Measurements from ENCODE around the gene CAMSAP2. TPM values are rescaled to one million over a fixed set of nuclear protein-coding genes. Genes with fewer than 3 reads are reported as not detected.

The CAMSAP2 gene
- total and polyA plus RNA-seq, 2 of the 8 experiments (the other 6 are each of a cell fraction or from before 2014, with no cell fraction given), result 4.2 to 27.6 TPM

- Histone ChIP-seq H4K8ac (ENCODE audit: extremely low read depth, insufficient read depth, low read length) (no peak overlapping the region), H3K79me1 (ENCODE audit: low read depth, low read length) (no peaks in the 10 kb centered on the region), H3K36me3 (ENCODE audit: control insufficient read depth in 2 of 4, insufficient read depth in 4 of 4, low read length in 3 of 4) (no peaks in the 10 kb centered on the region; a peak in 1 of 8 replicates), H3K4me2 (ENCODE audit: insufficient read depth in 1 of 2, low read depth in 2 of 2, low read length in 2 of 2) (no peak overlapping the region), H3K79me2 (ENCODE audit: control insufficient read depth in 1 of 2, insufficient read depth in 2 of 2, low read length in 2 of 2) (peaks cover 0 to 23% of the 10 kb centered on the region in 2 experiments; a peak in 2 of 4 replicates), H2AK5ac (ENCODE audit: low read depth, low read length) (no peak overlapping the region), H3K56ac (replicated peaks; ENCODE audit: insufficient read length, low read depth, low read length) (no peak overlapping the region), H3K9ac (replicated peaks in 1 of 4; ENCODE audit: extremely low read depth in 1 of 4, low read depth in 3 of 4, low read length in 3 of 4) (no peak overlapping the region), H3K4ac (replicated peaks; ENCODE audit: insufficient read length, low read depth, low read length) (no peak overlapping the region), H2BK5ac (ENCODE audit: low read depth, low read length) (no peak overlapping the region), H4K5ac (ENCODE audit: insufficient read length, low read depth, low read length) (no peak overlapping the region), H2BK15ac (ENCODE audit: low read length) (no peak overlapping the region), H2BK120ac (replicated peaks; ENCODE audit: low read depth, low read length) (no peak overlapping the region), H3K23ac (ENCODE audit: insufficient read length) (no peak overlapping the region), H2AFZ (ENCODE audit: low read length) (no peak overlapping the region), H3K27ac (ENCODE audit: low read depth, low read length) (no peak overlapping the region), H2BK20ac (ENCODE audit: low read length) (no peak overlapping the region), H3K4me1 (replicated peaks in 1 of 4; ENCODE audit: control insufficient read depth in 3 of 4, insufficient read depth in 4 of 4, low read length in 3 of 4) (0 out of 7 replicates have a peak, but pooled peaks cover 0 to 2% (median 0%) of the 10 kb centered on the region in 4 experiments), H3K23me2 (ENCODE audit: low read depth, low read length) (no peaks in the 10 kb centered on the region), H3K9me3 (ENCODE audit: insufficient read depth in 2 of 2, low read depth in 1 of 2, low read length in 1 of 2) (no peaks in the 10 kb centered on the region), H3K14ac (ENCODE audit: insufficient read length) (no peak overlapping the region), H4K91ac (replicated peaks; ENCODE audit: insufficient read length, low read length) (no peak overlapping the region), H4K20me1 (replicated peaks in 1 of 2; ENCODE audit: control insufficient read depth in 1 of 2, insufficient read depth in 2 of 2, low read length in 2 of 2) (no peaks in the 10 kb centered on the region), H3K27me3 (replicated peaks in 1 of 4; ENCODE audit: control insufficient read depth in 3 of 4, extremely low read depth in 1 of 4, insufficient read depth in 3 of 4, low read length in 3 of 4) (no peaks in the 10 kb centered on the region), H3K18ac (ENCODE audit: extremely low read depth, low read length) (no peak overlapping the region), H3K4me3 (ENCODE audit: extremely low read depth in 1 of 4, insufficient read depth in 2 of 4, low read depth in 3 of 4, low read length in 4 of 4) (no peak overlapping the region), H2BK12ac (ENCODE audit: low read depth, low read length) (no peak overlapping the region)
- POLR2A ChIA-PET (ENCODE audit: partially characterized antibody), result interaction anchor here (0.6 kb wide), 2 partner anchors 11 to 180 kb away, joined by 3 read pairs; no protein-coding TSS in a partner anchor
- no peak for FAIRE-seq
- no peak for DNase-seq (ENCODE audit: low read depth in 1 of 2, low spot score in 2 of 2)
- CTCF ChIA-PET (ENCODE audit: partially characterized antibody), result interaction anchor here (0.6 to 3.8 kb wide), 12 partner anchors 9 to 243 kb away, joined by 3 to 34 read pairs (median 4); partner anchors contain the start of genes CAMSAP2 and DDX59
- 83% methylated on average over 2 of the region's 2 CpGs; no CpG with 5 or more reads in 1 of the 2 experiments for WGBS, 2 experiments (ENCODE audit: extremely low coverage in 1 of 2, insufficient coverage in 1 of 2, insufficient read length in 1 of 2, insufficient replicate concordance in 2 of 2, low coverage in 1 of 2, low lambda C conversion rate in 2 of 2, missing lambda C conversion rate in 1 of 2)
- TF ChIP-seq EZH2 (IDR thresholded peaks at IDR 0.05; ENCODE audit: low read depth, low read length, severe bottlenecking) (no peak), NANOG (IDR thresholded peaks at IDR 0.05; ENCODE audit: insufficient read depth, low read depth, low read length, poor library complexity, severe bottlenecking) (no peak)
These were observed 63.3 kb downstream of the CAMSAP2 start for GRCh38 chr1:200802042-200802441.
